Renal cortex interstitium (tissue), 11 donors: ENCODE results near the gene ALK. TPM values are rescaled to one million over a fixed set of nuclear protein-coding genes. Genes with fewer than 3 reads are reported as not detected.
A peak's percentile ranks its signal among the peaks of the same experiment; 100 is the strongest.

Source experiments
- DNase-seq, 11 donors: peaks; one replicate each; pipeline ENCODE4 v3.0.0-alpha.2; 2013; ENCODE audit warnings: low read depth in 9 of 11, low spot score in 4 of 11; ENCODE audit errors: extremely low read depth in 1 of 11
- polyA plus RNA-seq, 3 donors: library from polyadenylated mRNA; unstranded; fragments of 120-200 nt; gene quantifications; one replicate each; pipeline ENCODE4 v1.2.1, GENCODE V29; 2013; ENCODE audit not compliant: insufficient read length in 3 of 3

ALK gene
- polyA plus RNA-seq, 3 donors, result 0.17 to 0.60 (median 0.35) TPM

DNA sequence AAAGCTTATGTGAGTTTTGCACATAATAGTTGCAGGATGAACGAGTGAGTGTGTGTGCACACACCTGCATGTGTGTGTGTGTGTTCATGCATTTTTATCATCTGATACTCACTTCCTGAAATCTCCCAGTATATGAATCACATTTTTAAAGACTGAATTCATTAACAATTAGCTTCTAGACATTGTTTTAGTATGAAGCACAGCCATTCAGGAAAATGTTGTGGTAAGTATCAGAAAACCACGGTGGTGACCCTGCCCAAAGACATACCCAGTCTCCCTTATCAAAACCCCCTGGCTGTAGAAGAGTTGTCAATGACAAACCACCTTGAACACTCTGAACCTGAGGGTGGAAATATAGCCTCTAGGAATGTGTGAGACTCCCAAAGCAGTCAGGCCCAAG, 220.8 kb downstream of the ALK start:
- DNase-seq, result no peak

- no peak for DNase-seq
These were observed 222.3 kb downstream of the ALK start for GRCh38 chr2:29699045-29699444.

- DNase-seq, result no peak
These were observed 223.2 kb downstream of the ALK start for GRCh38 chr2:29698216-29698615.

DNA sequence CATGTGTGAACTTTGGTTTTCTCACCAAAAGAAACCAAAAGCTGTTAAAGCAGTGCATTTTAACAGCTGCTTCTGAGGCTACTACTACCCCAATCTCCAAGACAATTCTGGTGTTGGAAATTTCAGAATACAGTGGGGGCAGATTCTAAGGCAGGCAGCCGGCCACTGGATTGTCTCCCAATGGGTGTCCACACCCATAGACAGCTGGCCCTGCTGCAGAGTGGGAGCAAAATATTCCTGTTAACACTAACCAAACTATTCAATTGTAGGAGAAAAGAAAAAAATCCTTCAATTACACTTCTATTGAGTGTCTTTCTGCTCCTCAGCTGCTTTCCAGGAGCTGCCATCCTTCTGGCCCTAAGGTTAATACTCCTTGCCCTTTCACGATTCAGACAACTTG, 223.7 kb downstream of the ALK start:
- no peak for DNase-seq

- no peak for DNase-seq
These were observed 224.2 kb downstream of the ALK start for GRCh38 chr2:29697181-29697580.

- no peak for DNase-seq
These were observed 226.6 kb downstream of the ALK start for GRCh38 chr2:29694741-29695140.

GRCh38 chr2:29691391-29691950, 229.9 kb downstream of the ALK start:
- no peak for DNase-seq

- DNase-seq, result no peak
These were observed 231.7 kb downstream of the ALK start for GRCh38 chr2:29689666-29690065.

DNA sequence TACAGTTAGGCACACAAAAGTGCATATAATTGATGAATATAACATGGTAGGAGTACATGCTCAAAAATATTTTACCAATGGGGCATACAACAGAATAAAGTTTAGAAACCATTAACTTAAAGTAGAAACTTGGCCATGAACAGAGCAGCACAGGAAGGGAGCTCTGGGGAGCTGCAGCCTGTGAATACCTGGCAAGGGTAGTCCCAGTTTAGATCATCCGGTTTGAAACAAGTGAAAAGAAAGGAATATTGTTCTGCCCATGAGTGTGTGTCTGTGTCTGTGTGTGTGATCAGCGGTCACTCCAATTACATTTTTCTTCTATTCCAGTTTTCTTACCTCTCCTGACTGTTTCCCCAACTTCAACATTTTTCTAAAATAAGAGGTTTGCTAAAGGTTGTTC, 233.0 kb downstream of the ALK start:
- DNase-seq, result no peak

DNA sequence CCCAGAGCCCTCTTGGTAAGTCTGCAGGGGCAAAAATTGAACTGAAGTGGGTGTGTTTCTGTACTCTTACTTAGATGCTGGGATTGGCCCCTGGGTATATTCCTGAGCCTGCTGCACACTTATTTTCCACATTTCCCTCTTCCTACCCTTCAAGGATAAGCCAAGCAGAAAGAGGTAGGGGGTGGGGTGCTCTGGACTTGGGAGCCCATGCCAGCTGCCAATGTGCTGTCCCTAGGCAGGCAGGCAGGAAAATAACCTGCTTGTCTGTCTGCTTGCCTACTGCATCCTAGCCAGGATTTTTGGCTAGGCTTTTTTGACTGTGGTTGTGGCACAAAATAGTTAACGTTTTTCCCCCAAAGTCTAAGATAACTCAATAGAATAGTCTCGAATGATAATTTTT, 234.3 kb downstream of the ALK start:
- DNase-seq, result no peak

DNA sequence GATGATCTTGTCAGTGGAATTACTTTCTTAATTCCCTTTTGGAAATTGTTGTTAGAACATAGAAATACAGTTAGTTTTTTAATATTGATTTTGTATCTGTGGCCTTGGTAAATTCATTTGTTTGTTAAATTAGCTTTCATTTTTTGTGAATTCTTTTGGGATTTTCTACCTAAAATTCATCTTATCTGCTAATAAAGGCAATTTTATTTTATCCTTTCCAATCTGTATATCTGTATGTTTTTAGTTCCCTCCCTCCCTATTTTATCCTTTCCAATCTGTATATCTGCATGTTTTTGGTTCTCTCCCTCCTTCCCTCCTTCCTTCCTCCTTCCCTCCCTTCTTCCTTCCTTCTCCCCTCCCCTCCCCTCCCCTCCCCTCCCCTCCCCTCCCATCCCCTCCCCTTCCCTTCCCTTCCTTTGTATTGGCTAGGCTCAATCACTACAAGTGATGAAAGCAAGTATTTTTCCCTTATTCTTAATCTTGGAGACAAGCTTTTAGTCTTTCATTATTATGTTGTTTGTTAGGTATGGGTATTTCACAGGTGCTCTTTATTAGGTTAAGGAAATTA, 244.4 kb downstream of the ALK start:
- DNase-seq, result no peak

DNA sequence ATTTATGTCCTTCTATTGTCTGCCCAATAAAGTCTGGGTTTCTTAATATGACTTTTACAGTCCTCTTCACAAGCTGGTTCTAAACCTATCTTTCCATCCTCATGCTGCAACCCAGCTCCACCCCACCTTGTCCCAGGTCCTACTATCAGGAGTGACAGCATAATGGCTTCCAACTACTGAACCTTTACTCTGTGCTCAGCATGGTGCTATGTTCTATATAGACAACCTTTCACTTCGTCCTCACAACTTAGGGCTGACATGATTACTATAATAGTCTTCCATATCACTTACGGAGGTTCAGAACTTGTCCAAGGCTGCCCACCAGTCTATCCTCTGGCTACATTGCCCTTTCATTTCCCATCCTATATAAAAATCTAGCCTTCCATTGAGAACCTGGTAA, 256.8 kb downstream of the ALK start:
- no peak for DNase-seq

DNA sequence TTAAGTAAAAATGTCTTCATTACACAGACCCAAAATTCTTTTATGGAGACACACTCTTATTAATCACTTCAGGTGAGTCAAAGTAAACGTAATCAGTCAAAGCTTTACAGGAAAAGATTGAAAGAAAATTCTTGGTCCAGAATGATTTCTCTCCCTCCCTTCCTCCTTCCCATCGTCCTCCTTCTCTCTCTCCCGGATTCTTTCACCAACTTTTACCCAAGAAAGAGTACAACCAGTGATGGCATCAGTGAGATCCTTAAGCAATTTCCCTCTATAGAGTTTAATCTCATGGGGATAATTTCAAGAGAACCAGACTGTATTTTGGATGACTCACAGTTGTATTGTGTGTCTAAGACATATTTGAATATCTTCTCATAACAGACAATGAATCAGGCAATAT, 258.1 kb downstream of the ALK start:
- DNase-seq, result no peak

GRCh38 chr2:29662861-29663260, 258.5 kb downstream of the ALK start:
- DNase-seq, result no peak

GRCh38 chr2:29660201-29660600, 261.2 kb downstream of the ALK start:
- DNase-seq, result no peak

DNA sequence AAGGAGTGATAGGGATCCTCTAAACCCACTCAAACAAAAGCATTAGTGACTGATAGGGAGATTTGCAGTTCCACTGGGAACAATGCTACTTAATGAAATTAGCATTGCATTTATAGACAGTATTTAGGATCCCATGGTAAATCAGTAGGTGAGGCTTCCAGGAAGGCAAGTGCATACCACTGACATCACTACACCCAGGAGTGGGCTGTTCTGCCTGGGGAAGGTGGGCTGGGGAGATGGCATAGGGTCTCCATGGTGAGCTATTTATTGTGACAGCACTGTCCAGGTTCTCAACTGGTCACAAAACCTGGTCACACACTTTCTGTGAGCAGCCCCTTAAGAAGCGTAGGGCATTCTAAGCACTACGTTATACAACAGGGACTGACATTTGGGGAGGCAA, 262.2 kb downstream of the ALK start:
- DNase-seq, result no peak

DNA sequence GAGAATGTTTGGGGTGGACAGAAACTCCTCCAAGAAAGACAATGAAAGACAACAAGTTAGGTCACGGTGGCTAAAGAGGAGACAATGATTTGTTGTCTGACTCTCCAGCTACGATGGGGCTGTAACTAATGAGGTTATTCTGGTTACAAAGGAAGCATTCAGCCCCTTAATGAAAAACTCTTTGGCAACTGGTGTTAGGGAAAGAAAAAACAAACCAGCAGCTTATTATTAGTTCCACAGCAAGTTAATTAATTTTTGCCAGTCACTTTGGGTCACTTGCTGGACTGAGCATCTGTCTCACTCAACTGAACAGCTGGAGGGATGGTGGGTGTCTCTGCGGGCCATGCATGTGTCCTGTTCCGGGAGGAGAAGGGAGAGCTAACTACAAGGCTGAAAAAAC, 263.7 kb downstream of the ALK start:
- peak in 5 of 11 donors; percentile 2 to 32 (median 7) for DNase-seq

DNA sequence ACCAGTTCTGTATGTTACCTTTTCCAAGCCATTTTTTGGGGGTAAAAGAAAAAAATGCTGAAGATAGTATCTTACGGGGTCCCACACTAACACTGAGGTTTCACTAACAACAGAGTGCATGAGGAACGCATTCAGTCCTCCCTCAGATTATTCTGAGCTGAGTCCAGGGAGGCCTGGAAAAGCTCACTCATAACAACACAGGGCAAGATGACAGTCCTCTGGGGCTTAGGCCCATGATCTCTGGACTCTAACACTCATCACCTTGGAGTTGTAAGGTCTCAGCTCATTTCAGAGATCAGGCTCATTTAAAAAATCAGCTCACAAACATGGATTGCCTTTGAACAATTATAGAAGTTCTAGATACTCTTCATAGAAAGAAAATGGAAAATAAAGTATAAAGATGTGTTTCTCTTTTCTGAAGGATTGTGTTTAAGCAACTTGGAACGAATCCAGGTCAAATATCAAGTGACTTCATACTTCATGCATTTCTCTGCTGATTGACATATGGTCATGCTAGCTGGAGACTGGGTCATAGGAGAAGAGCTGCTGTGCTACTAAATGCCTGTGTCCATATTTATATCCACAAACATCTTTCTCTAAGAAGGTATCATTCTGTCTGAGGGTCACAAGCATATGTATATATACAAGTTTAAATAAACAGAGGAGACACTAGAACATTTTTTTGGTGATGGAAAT, 265.8 kb downstream of the ALK start:
- DNase-seq, result no peak

DNA sequence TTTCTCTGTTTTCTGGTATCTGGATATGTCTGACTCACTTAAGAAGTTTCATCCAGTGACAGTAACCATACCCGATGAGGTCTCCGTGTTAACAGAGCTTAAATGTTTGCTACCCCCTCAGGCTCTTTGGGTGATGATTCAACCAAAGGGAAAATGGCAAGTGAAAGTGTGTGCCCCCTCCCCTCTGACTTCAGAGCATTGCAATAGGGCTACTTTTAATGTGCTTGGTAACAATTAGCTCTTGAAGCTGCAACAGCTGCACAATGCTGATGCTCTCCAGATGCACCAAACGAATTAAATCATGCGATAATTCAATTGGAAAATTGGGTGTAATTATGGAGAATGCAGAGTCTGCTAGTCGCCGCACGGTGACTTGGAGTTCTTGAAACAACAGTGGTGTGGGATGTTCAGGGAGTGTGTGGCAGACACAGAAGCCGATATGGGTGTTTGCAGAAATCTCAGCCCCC, 270.7 kb downstream of the ALK start:
- no peak for DNase-seq

- DNase-seq, result no peak
These were observed 276.4 kb downstream of the ALK start for GRCh38 chr2:29644949-29645348.

DNA sequence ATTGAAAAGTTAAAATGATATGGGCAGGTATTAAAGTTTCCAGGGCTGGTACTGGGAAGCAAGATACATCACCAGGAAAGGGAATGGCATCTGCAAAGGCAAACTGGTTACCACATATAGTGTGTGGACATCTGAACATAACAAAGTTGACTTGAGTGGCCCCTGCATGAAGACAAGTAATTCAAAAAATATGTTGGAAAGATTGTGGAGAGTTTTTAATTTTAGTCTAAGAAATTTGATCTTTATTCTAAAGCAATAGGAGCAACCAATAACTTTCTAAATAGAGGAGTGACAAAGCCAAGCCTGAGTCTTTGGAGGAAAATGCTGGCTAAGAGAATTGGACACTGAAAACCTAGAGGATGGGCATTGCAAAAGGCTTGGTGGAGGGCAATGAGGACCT, 278.2 kb downstream of the ALK start:
- DNase-seq, result no peak
